IMR-90 (cell line): ENCODE measurements around the gene PDXK. TPM values are rescaled to one million over a fixed set of nuclear protein-coding genes. Genes with fewer than 3 reads are reported as not detected.
A peak's percentile ranks its signal among the peaks of the same experiment; 100 is the strongest.

Experiments
- ATAC-seq: fragments of 200-7000 bp; cut with Tn5 transposase; 2 replicates; pipeline ENCODE4 v1.9.1; 2020; ENCODE audit warnings: low read depth, mild to moderate bottlenecking, moderate library complexity
- BruUV-seq: library from RNA; stranded (reverse); fragments of 400-500 nt; replicated peaks from 2 replicates; lab custom pipeline; 2021; lab: Mats Ljungman, UMichigan
- CTCF ChIA-PET: fragments of 300-600 bp; formaldehyde crosslinking; extraction: SDS; loops from one replicate; lab custom pipeline; 2021; ENCODE audit warnings: antibody characterized with exemption; lab: Yijun Ruan, JAX
- POLR2A ChIA-PET: fragments of 300-600 bp; sonication (Branson Sonifier 250); formaldehyde crosslinking; loops from one replicate; lab custom pipeline; 2022; ENCODE audit warnings: antibody characterized with exemption; ENCODE audit not compliant: unreplicated experiment; lab: Charles Lee
- DNase-seq: peaks from one replicate; pipeline ENCODE4 v3.0.0; 2013
- H2AFZ ChIP-seq: replicated peaks from 2 replicates; pipeline ENCODE3; 2013; ENCODE audit warnings: low read length, mild to moderate bottlenecking; ENCODE audit not compliant: poor library complexity
- H2AK5ac ChIP-seq: 2 replicates; pipeline ENCODE4 v1.6.1; 2013; ENCODE audit warnings: low read depth, low read length, inconsistent platforms
- H2AK9ac ChIP-seq: replicated peaks from 2 replicates; pipeline ENCODE3; 2013; ENCODE audit warnings: mild to moderate bottlenecking, low read depth, low read length, moderate library complexity; ENCODE audit not compliant: poor library complexity
- H2BK120ac ChIP-seq: 2 replicates; pipeline ENCODE4 v1.6.1; 2013; ENCODE audit warnings: low read depth, low read length, inconsistent platforms
- H2BK15ac ChIP-seq: 3 replicates; pipeline ENCODE4 v1.6.1; 2013; ENCODE audit warnings: low read depth, low read length, inconsistent platforms
- H2BK20ac ChIP-seq: 2 replicates; pipeline ENCODE4 v1.6.1; 2013; ENCODE audit warnings: low read depth, mild to moderate bottlenecking, inconsistent platforms, low read length, moderate library complexity
- H2BK5ac ChIP-seq: 2 replicates; pipeline ENCODE4 v1.6.1; 2013; ENCODE audit warnings: mild to moderate bottlenecking, low read depth, low read length, inconsistent platforms; ENCODE audit not compliant: poor library complexity, severe bottlenecking
- H3K14ac ChIP-seq: replicated peaks from 2 replicates; pipeline ENCODE4 v1.6.1; 2013; ENCODE audit warnings: low read depth, low read length, inconsistent platforms
- H3K18ac ChIP-seq: 2 replicates; pipeline ENCODE4 v1.6.1; 2013; ENCODE audit warnings: low read depth, low read length, control low read depth
- H3K23ac ChIP-seq: 2 replicates; pipeline ENCODE4 v1.6.1; 2013; ENCODE audit warnings: low read depth, low read length, inconsistent platforms
- H3K27ac ChIP-seq: 2 replicates; pipeline ENCODE4 v1.5.1; 2013; ENCODE audit warnings: mild to moderate bottlenecking, control low read depth, low read length; ENCODE audit not compliant: insufficient read depth
- H3K27me3 ChIP-seq: 2 replicates; pipeline ENCODE4 v1.6.1; 2013; ENCODE audit warnings: low read length; ENCODE audit not compliant: control insufficient read depth, insufficient read depth
- H3K36me3 ChIP-seq: 2 replicates; pipeline ENCODE4 v1.6.1; 2013; ENCODE audit warnings: low read length, mixed read lengths; ENCODE audit not compliant: control insufficient read depth, insufficient read depth
- H3K4ac ChIP-seq: 2 replicates; pipeline ENCODE4 v1.6.1; 2013; ENCODE audit warnings: low read depth, low read length, inconsistent platforms
- H3K4me1 ChIP-seq: 2 replicates; pipeline ENCODE4 v1.6.1; 2013; ENCODE audit warnings: low read length, mixed read lengths; ENCODE audit not compliant: control insufficient read depth, insufficient read depth
- H3K4me2 ChIP-seq: 2 replicates; pipeline ENCODE4 v1.6.1; 2013; ENCODE audit warnings: low read depth, mild to moderate bottlenecking, control low read depth, low read length, moderate library complexity
- H3K4me3 ChIP-seq: 2 replicates; pipeline ENCODE4 v1.5.1; 2013; ENCODE audit warnings: low read depth, mild to moderate bottlenecking, control low read depth, low read length, moderate library complexity; ENCODE audit not compliant: insufficient read depth
- H3K56ac ChIP-seq: 2 replicates; pipeline ENCODE4 v1.6.1; 2013; ENCODE audit warnings: low read length, inconsistent platforms; ENCODE audit not compliant: insufficient read depth; ENCODE audit errors: extremely low read depth
- H3K79me1 ChIP-seq, 2 experiments: 2 replicates each; pipeline ENCODE4 v1.6.1; 2013; ENCODE audit warnings: low read length in 2 of 2, inconsistent platforms in 1 of 2, low read depth in 1 of 2
- H3K9ac ChIP-seq: 2 replicates; pipeline ENCODE4 v1.6.1; 2013; ENCODE audit warnings: low read depth, low read length, control low read depth
- H3K9me1 ChIP-seq: 2 replicates; pipeline ENCODE4 v1.6.1; 2013; ENCODE audit warnings: low read length, inconsistent platforms; ENCODE audit not compliant: insufficient read depth
- H3K9me3 ChIP-seq: 2 replicates; pipeline ENCODE4 v1.6.1; 2013; ENCODE audit warnings: low read length; ENCODE audit not compliant: control insufficient read depth, insufficient read depth
- H4K20me1 ChIP-seq: 2 replicates; pipeline ENCODE4 v1.6.1; 2013; ENCODE audit warnings: low read length, inconsistent platforms; ENCODE audit not compliant: insufficient read depth
- H4K5ac ChIP-seq: 2 replicates; pipeline ENCODE4 v1.6.1; 2013; ENCODE audit warnings: mild to moderate bottlenecking, low read depth, low read length, control low read depth
- H4K8ac ChIP-seq, 2 experiments: 2 replicates each; pipeline ENCODE4 v1.6.1; 2013; ENCODE audit warnings: low read depth in 2 of 2, low read length in 2 of 2, control low read depth in 1 of 2, inconsistent platforms in 1 of 2
- H4K91ac ChIP-seq: 2 replicates; pipeline ENCODE4 v1.6.1; 2013; ENCODE audit warnings: low read depth, low read length, inconsistent platforms; ENCODE audit not compliant: insufficient read depth
- BHLHE40 ChIP-seq: fragments of 150-350 bp; IDR thresholded peaks from 2 replicates; pipeline ENCODE4 v1.6.1; 2016; ENCODE audit warnings: mild to moderate bottlenecking, low read depth, low read length
- CEBPB ChIP-seq: IDR thresholded peaks from 2 replicates; pipeline ENCODE4 v1.6.1; 2012; ENCODE audit warnings: low read depth, low read length, improper control_type of control experiment
- CHD1 ChIP-seq: IDR thresholded peaks from 2 replicates; pipeline ENCODE4 v1.6.1; 2012; ENCODE audit warnings: low read depth, low read length, improper control_type of control experiment
- FOS ChIP-seq: fragments of 150-350 bp; IDR thresholded peaks from 2 replicates; pipeline ENCODE4 v1.6.1; 2016; ENCODE audit warnings: low read depth, low read length
- MAFK ChIP-seq: IDR thresholded peaks from 2 replicates; pipeline ENCODE4 v1.6.1; 2012; ENCODE audit warnings: low read depth, low read length, improper control_type of control experiment
- MAZ ChIP-seq: IDR thresholded peaks from 2 replicates; pipeline ENCODE4 v1.6.1; 2012; ENCODE audit warnings: low read depth, mild to moderate bottlenecking, low read length, improper control_type of control experiment, moderate library complexity, borderline replicate concordance
- MXI1 ChIP-seq: IDR thresholded peaks from 2 replicates; pipeline ENCODE4 v1.6.1; 2012; ENCODE audit warnings: low read depth, mild to moderate bottlenecking, low read length, moderate library complexity, borderline replicate concordance
- NFE2L2 ChIP-seq: fragments of 150-350 bp; IDR thresholded peaks from 2 replicates; pipeline ENCODE4 v1.6.1; 2016; ENCODE audit warnings: low read depth, mild to moderate bottlenecking, low read length
- POLR2A ChIP-seq: IDR thresholded peaks from 2 replicates; pipeline ENCODE4 v1.6.1; 2012; ENCODE audit warnings: mild to moderate bottlenecking, low read depth, low read length
- RAD21 ChIP-seq: IDR thresholded peaks from 2 replicates; pipeline ENCODE4 v1.6.1; 2012; ENCODE audit warnings: low read length, improper control_type of control experiment
- RCOR1 ChIP-seq: IDR thresholded peaks from 2 replicates; pipeline ENCODE4 v1.6.1; 2012; ENCODE audit warnings: mild to moderate bottlenecking, low read length, improper control_type of control experiment; ENCODE audit not compliant: insufficient replicate concordance
- SMC3 ChIP-seq: fragments of 150-350 bp; IDR thresholded peaks from 2 replicates; pipeline ENCODE4 v1.6.1; 2016; ENCODE audit warnings: low read depth, mild to moderate bottlenecking, antibody characterized with exemption, low read length, moderate library complexity
- WGBS, 2 experiments: methylation state at CpG; one replicate each; pipeline versions ENCODE4 v1.1.5 to v1.1.7; 2013; ENCODE audit warnings: missing lambda C conversion rate in 2 of 2; ENCODE audit not compliant: insufficient read length in 1 of 2; ENCODE audit errors: extremely low coverage in 2 of 2; 5-methylcytosine and 5-hydroxymethylcytosine counted together
- dilution Hi-C: fragments of 300-500 bp; cut with HindIII; formaldehyde crosslinking; loops from one replicate; pipeline ENCODE4 v1.14.3; 2018; ENCODE audit warnings: low sequenced_read_pairs; ENCODE audit not compliant: unreplicated experiment
- in situ Hi-C: fragments of 300-500 bp; cut with MboI; formaldehyde crosslinking; loops from 3 replicates; pipeline ENCODE4 v1.14.3; 2019; ENCODE audit warnings: low sequenced_read_pairs, inconsistent platforms, mixed read lengths
- intact Hi-C: fragments of 100-400 bp; cut with micrococcal nuclease; formaldehyde crosslinking; loops from 2 replicates; pipeline ENCODE4 v1.10.0; 2022
- polyA plus RNA-seq, 3 experiments: library from polyadenylated mRNA; depleted of rRNA; stranded (reverse); fragments of >200 nt; gene quantifications; 2 replicates each; pipeline ENCODE4 v1.2.3, GENCODE V29; 2012; ENCODE audit warnings: low replicate concordance in 1 of 3
- total RNA-seq: library from RNA; depleted of rRNA; stranded (reverse); fragments of >200 nt; gene quantifications from 2 replicates; pipeline ENCODE4 v1.2.3, GENCODE V29; 2012
- TF ChIP-seq, protein P1 (sequence below): fragments of 150-350 bp; IDR thresholded peaks from 2 replicates; pipeline ENCODE4 v1.6.1; 2017; ENCODE audit warnings: mild to moderate bottlenecking, antibody characterized with exemption, low read length, low read depth
- TF ChIP-seq, protein P2 (sequence below): conservative IDR thresholded peaks from 2 replicates; pipeline ENCODE4 v1.5.1; 2012; ENCODE audit warnings: mild to moderate bottlenecking, low read depth, low read length, improper control_type of control experiment

PDXK gene
- total and polyA plus RNA-seq, 2 of the 4 experiments (the other 2 are of a cell fraction), result 155 to 312 TPM

DNA sequence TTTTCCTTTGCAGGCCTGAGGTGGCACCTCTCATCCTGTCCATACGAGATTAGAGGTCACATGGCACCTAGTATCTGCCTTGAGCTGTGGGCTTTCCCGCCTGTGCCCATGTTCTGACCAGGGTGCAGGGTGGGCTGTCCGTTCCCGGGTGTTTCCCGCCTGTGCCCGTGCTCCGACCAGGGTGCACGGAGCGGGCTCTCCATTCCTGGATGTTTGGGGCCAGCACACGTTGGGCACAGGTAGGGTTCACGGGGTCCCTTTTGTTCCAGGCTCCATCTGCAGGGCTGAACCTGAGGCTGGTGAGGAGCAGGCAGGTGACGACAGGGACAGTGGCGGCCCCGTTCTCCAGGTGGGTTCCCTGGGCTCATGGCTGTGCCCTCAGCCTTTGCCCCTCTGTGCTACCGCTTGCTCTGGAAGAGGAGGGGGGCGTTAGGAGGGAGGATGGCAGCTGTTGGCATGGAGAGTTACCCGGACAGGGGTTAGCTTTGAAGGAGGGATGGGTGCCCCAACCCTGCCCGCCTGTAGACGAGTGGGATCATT, 80.4 kb downstream of the PDXK start:
- Histone ChIP-seq H3K4me2 (no peak overlapping the region), H2AK9ac (no peak overlapping the region), H2BK20ac (no peak overlapping the region), H2AK5ac (no peak overlapping the region), H3K79me1 (peaks cover 6 to 11% of the 10 kb centered on the region in 2 experiments; a peak in 2 of 4 replicates), H3K4me3 (no peak overlapping the region), H3K4me1 (no peaks in the 10 kb centered on the region), H3K9me1 (no peaks in the 10 kb centered on the region), H2BK5ac (no peak overlapping the region), H3K27me3 (no peaks in the 10 kb centered on the region), H4K8ac (no peak overlapping the region), H2BK15ac (no peak overlapping the region), H2BK120ac (no peak overlapping the region), H3K56ac (no peak overlapping the region), H4K91ac (no peak overlapping the region), H3K23ac (no peak overlapping the region), H3K4ac (no peak overlapping the region), H3K18ac (no peak overlapping the region), H3K9me3 (no peaks in the 10 kb centered on the region), H2AFZ (peak overlapping the region; percentile 39), H3K27ac (no peak overlapping the region), H3K36me3 (peaks cover 84% of the 10 kb centered on the region), H3K14ac (no peak overlapping the region), H4K5ac (no peak overlapping the region), H4K20me1 (peaks cover 5% of the 10 kb centered on the region), H3K9ac (no peak overlapping the region)
- CTCF ChIA-PET, result no interaction called here
- POLR2A ChIA-PET, result no interaction called here
- no peak for ATAC-seq
- 98% methylated on average over 7 of the region's 19 CpGs; no CpG with 5 or more reads in 1 of the 2 experiments for WGBS, 2 experiments
- dilution Hi-C loops, result no loop called here
- no TSS peak for BruUV-seq
- in situ Hi-C loops, result no loop called here
- TF ChIP-seq BHLHE40 (no peak), MXI1 (no peak), NFE2L2 (no peak), MAFK (no peak), MAZ (no peak), RAD21 (no peak), FOS (no peak), CHD1 (no peak), POLR2A (no peak), CEBPB (no peak), RCOR1 (no peak), SMC3 (no peak)
- TF ChIP-seq, protein P1, sequence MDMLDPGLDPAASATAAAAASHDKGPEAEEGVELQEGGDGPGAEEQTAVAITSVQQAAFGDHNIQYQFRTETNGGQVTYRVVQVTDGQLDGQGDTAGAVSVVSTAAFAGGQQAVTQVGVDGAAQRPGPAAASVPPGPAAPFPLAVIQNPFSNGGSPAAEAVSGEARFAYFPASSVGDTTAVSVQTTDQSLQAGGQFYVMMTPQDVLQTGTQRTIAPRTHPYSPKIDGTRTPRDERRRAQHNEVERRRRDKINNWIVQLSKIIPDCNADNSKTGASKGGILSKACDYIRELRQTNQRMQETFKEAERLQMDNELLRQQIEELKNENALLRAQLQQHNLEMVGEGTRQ, result no peak
- TF ChIP-seq, protein P2, sequence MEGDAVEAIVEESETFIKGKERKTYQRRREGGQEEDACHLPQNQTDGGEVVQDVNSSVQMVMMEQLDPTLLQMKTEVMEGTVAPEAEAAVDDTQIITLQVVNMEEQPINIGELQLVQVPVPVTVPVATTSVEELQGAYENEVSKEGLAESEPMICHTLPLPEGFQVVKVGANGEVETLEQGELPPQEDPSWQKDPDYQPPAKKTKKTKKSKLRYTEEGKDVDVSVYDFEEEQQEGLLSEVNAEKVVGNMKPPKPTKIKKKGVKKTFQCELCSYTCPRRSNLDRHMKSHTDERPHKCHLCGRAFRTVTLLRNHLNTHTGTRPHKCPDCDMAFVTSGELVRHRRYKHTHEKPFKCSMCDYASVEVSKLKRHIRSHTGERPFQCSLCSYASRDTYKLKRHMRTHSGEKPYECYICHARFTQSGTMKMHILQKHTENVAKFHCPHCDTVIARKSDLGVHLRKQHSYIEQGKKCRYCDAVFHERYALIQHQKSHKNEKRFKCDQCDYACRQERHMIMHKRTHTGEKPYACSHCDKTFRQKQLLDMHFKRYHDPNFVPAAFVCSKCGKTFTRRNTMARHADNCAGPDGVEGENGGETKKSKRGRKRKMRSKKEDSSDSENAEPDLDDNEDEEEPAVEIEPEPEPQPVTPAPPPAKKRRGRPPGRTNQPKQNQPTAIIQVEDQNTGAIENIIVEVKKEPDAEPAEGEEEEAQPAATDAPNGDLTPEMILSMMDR, result no peak
- no peak for DNase-seq
- intact Hi-C loops, result no loop called here
